IMR-90 (cell line): ENCODE data around the gene ERMAP. TPM values are rescaled to one million over a fixed set of nuclear protein-coding genes. Genes with fewer than 3 reads are reported as not detected.

ENCODE experiments used
- ATAC-seq: fragments of 200-7000 bp; cut with Tn5 transposase; 2 replicates; pipeline ENCODE4 v1.9.1; 2020; ENCODE audit warnings: low read depth, mild to moderate bottlenecking, moderate library complexity
- BruUV-seq: library from RNA; stranded (reverse); fragments of 400-500 nt; replicated peaks from 2 replicates; lab custom pipeline; 2021; lab: Mats Ljungman, UMichigan
- CTCF ChIA-PET: fragments of 300-600 bp; formaldehyde crosslinking; extraction: SDS; loops from one replicate; lab custom pipeline; 2021; ENCODE audit warnings: antibody characterized with exemption; lab: Yijun Ruan, JAX
- POLR2A ChIA-PET: fragments of 300-600 bp; sonication (Branson Sonifier 250); formaldehyde crosslinking; loops from one replicate; lab custom pipeline; 2022; ENCODE audit warnings: antibody characterized with exemption; ENCODE audit not compliant: unreplicated experiment; lab: Charles Lee
- DNase-seq: peaks from one replicate; pipeline ENCODE4 v3.0.0; 2013
- H2AFZ ChIP-seq: replicated peaks from 2 replicates; pipeline ENCODE3; 2013; ENCODE audit warnings: low read length, mild to moderate bottlenecking; ENCODE audit not compliant: poor library complexity
- H2AK5ac ChIP-seq: 2 replicates; pipeline ENCODE4 v1.6.1; 2013; ENCODE audit warnings: low read depth, low read length, inconsistent platforms
- H2AK9ac ChIP-seq: replicated peaks from 2 replicates; pipeline ENCODE3; 2013; ENCODE audit warnings: mild to moderate bottlenecking, low read depth, low read length, moderate library complexity; ENCODE audit not compliant: poor library complexity
- H2BK120ac ChIP-seq: 2 replicates; pipeline ENCODE4 v1.6.1; 2013; ENCODE audit warnings: low read depth, low read length, inconsistent platforms
- H2BK15ac ChIP-seq: 3 replicates; pipeline ENCODE4 v1.6.1; 2013; ENCODE audit warnings: low read depth, low read length, inconsistent platforms
- H2BK20ac ChIP-seq: 2 replicates; pipeline ENCODE4 v1.6.1; 2013; ENCODE audit warnings: low read depth, mild to moderate bottlenecking, inconsistent platforms, low read length, moderate library complexity
- H2BK5ac ChIP-seq: 2 replicates; pipeline ENCODE4 v1.6.1; 2013; ENCODE audit warnings: mild to moderate bottlenecking, low read depth, low read length, inconsistent platforms; ENCODE audit not compliant: poor library complexity, severe bottlenecking
- H3K14ac ChIP-seq: replicated peaks from 2 replicates; pipeline ENCODE4 v1.6.1; 2013; ENCODE audit warnings: low read depth, low read length, inconsistent platforms
- H3K18ac ChIP-seq: 2 replicates; pipeline ENCODE4 v1.6.1; 2013; ENCODE audit warnings: low read depth, low read length, control low read depth
- H3K23ac ChIP-seq: 2 replicates; pipeline ENCODE4 v1.6.1; 2013; ENCODE audit warnings: low read depth, low read length, inconsistent platforms
- H3K27ac ChIP-seq: 2 replicates; pipeline ENCODE4 v1.5.1; 2013; ENCODE audit warnings: mild to moderate bottlenecking, control low read depth, low read length; ENCODE audit not compliant: insufficient read depth
- H3K27me3 ChIP-seq: 2 replicates; pipeline ENCODE4 v1.6.1; 2013; ENCODE audit warnings: low read length; ENCODE audit not compliant: control insufficient read depth, insufficient read depth
- H3K36me3 ChIP-seq: 2 replicates; pipeline ENCODE4 v1.6.1; 2013; ENCODE audit warnings: low read length, mixed read lengths; ENCODE audit not compliant: control insufficient read depth, insufficient read depth
- H3K4ac ChIP-seq: 2 replicates; pipeline ENCODE4 v1.6.1; 2013; ENCODE audit warnings: low read depth, low read length, inconsistent platforms
- H3K4me1 ChIP-seq: 2 replicates; pipeline ENCODE4 v1.6.1; 2013; ENCODE audit warnings: low read length, mixed read lengths; ENCODE audit not compliant: control insufficient read depth, insufficient read depth
- H3K4me2 ChIP-seq: 2 replicates; pipeline ENCODE4 v1.6.1; 2013; ENCODE audit warnings: low read depth, mild to moderate bottlenecking, control low read depth, low read length, moderate library complexity
- H3K4me3 ChIP-seq: 2 replicates; pipeline ENCODE4 v1.5.1; 2013; ENCODE audit warnings: low read depth, mild to moderate bottlenecking, control low read depth, low read length, moderate library complexity; ENCODE audit not compliant: insufficient read depth
- H3K56ac ChIP-seq: 2 replicates; pipeline ENCODE4 v1.6.1; 2013; ENCODE audit warnings: low read length, inconsistent platforms; ENCODE audit not compliant: insufficient read depth; ENCODE audit errors: extremely low read depth
- H3K79me1 ChIP-seq, 2 experiments: 2 replicates each; pipeline ENCODE4 v1.6.1; 2013; ENCODE audit warnings: low read length in 2 of 2, inconsistent platforms in 1 of 2, low read depth in 1 of 2
- H3K9ac ChIP-seq: 2 replicates; pipeline ENCODE4 v1.6.1; 2013; ENCODE audit warnings: low read depth, low read length, control low read depth
- H3K9me1 ChIP-seq: 2 replicates; pipeline ENCODE4 v1.6.1; 2013; ENCODE audit warnings: low read length, inconsistent platforms; ENCODE audit not compliant: insufficient read depth
- H3K9me3 ChIP-seq: 2 replicates; pipeline ENCODE4 v1.6.1; 2013; ENCODE audit warnings: low read length; ENCODE audit not compliant: control insufficient read depth, insufficient read depth
- H4K20me1 ChIP-seq: 2 replicates; pipeline ENCODE4 v1.6.1; 2013; ENCODE audit warnings: low read length, inconsistent platforms; ENCODE audit not compliant: insufficient read depth
- H4K5ac ChIP-seq: 2 replicates; pipeline ENCODE4 v1.6.1; 2013; ENCODE audit warnings: mild to moderate bottlenecking, low read depth, low read length, control low read depth
- H4K8ac ChIP-seq, 2 experiments: 2 replicates each; pipeline ENCODE4 v1.6.1; 2013; ENCODE audit warnings: low read depth in 2 of 2, low read length in 2 of 2, control low read depth in 1 of 2, inconsistent platforms in 1 of 2
- H4K91ac ChIP-seq: 2 replicates; pipeline ENCODE4 v1.6.1; 2013; ENCODE audit warnings: low read depth, low read length, inconsistent platforms; ENCODE audit not compliant: insufficient read depth
- BHLHE40 ChIP-seq: fragments of 150-350 bp; IDR thresholded peaks from 2 replicates; pipeline ENCODE4 v1.6.1; 2016; ENCODE audit warnings: mild to moderate bottlenecking, low read depth, low read length
- CEBPB ChIP-seq: IDR thresholded peaks from 2 replicates; pipeline ENCODE4 v1.6.1; 2012; ENCODE audit warnings: low read depth, low read length, improper control_type of control experiment
- CHD1 ChIP-seq: IDR thresholded peaks from 2 replicates; pipeline ENCODE4 v1.6.1; 2012; ENCODE audit warnings: low read depth, low read length, improper control_type of control experiment
- CTCF ChIP-seq: conservative IDR thresholded peaks from 2 replicates; pipeline ENCODE4 v1.5.1; 2012; ENCODE audit warnings: mild to moderate bottlenecking, low read depth, low read length, improper control_type of control experiment
- FOS ChIP-seq: fragments of 150-350 bp; IDR thresholded peaks from 2 replicates; pipeline ENCODE4 v1.6.1; 2016; ENCODE audit warnings: low read depth, low read length
- MXI1 ChIP-seq: IDR thresholded peaks from 2 replicates; pipeline ENCODE4 v1.6.1; 2012; ENCODE audit warnings: low read depth, mild to moderate bottlenecking, low read length, moderate library complexity, borderline replicate concordance
- NFE2L2 ChIP-seq: fragments of 150-350 bp; IDR thresholded peaks from 2 replicates; pipeline ENCODE4 v1.6.1; 2016; ENCODE audit warnings: low read depth, mild to moderate bottlenecking, low read length
- POLR2A ChIP-seq: IDR thresholded peaks from 2 replicates; pipeline ENCODE4 v1.6.1; 2012; ENCODE audit warnings: mild to moderate bottlenecking, low read depth, low read length
- RAD21 ChIP-seq: IDR thresholded peaks from 2 replicates; pipeline ENCODE4 v1.6.1; 2012; ENCODE audit warnings: low read length, improper control_type of control experiment
- RCOR1 ChIP-seq: IDR thresholded peaks from 2 replicates; pipeline ENCODE4 v1.6.1; 2012; ENCODE audit warnings: mild to moderate bottlenecking, low read length, improper control_type of control experiment; ENCODE audit not compliant: insufficient replicate concordance
- USF2 ChIP-seq: fragments of 150-350 bp; IDR thresholded peaks from 2 replicates; pipeline ENCODE4 v1.6.1; 2017; ENCODE audit warnings: mild to moderate bottlenecking, antibody characterized with exemption, low read length, low read depth
- WGBS, 2 experiments: methylation state at CpG; one replicate each; pipeline versions ENCODE4 v1.1.5 to v1.1.7; 2013; ENCODE audit warnings: missing lambda C conversion rate in 2 of 2; ENCODE audit not compliant: insufficient read length in 1 of 2; ENCODE audit errors: extremely low coverage in 2 of 2; 5-methylcytosine and 5-hydroxymethylcytosine counted together
- dilution Hi-C: fragments of 300-500 bp; cut with HindIII; formaldehyde crosslinking; loops from one replicate; pipeline ENCODE4 v1.14.3; 2018; ENCODE audit warnings: low sequenced_read_pairs; ENCODE audit not compliant: unreplicated experiment
- in situ Hi-C: fragments of 300-500 bp; cut with MboI; formaldehyde crosslinking; loops from 3 replicates; pipeline ENCODE4 v1.14.3; 2019; ENCODE audit warnings: low sequenced_read_pairs, inconsistent platforms, mixed read lengths
- intact Hi-C: fragments of 100-400 bp; cut with micrococcal nuclease; formaldehyde crosslinking; loops from 2 replicates; pipeline ENCODE4 v1.10.0; 2022
- polyA plus RNA-seq, 3 experiments: library from polyadenylated mRNA; depleted of rRNA; stranded (reverse); fragments of >200 nt; gene quantifications; 2 replicates each; pipeline ENCODE4 v1.2.3, GENCODE V29; 2012; ENCODE audit warnings: low replicate concordance in 1 of 3
- total RNA-seq: library from RNA; depleted of rRNA; stranded (reverse); fragments of >200 nt; gene quantifications from 2 replicates; pipeline ENCODE4 v1.2.3, GENCODE V29; 2012

Gene ERMAP
- total and polyA plus RNA-seq, 2 of the 4 experiments (the other 2 are of a cell fraction), result 5.0 to 7.2 TPM

DNA sequence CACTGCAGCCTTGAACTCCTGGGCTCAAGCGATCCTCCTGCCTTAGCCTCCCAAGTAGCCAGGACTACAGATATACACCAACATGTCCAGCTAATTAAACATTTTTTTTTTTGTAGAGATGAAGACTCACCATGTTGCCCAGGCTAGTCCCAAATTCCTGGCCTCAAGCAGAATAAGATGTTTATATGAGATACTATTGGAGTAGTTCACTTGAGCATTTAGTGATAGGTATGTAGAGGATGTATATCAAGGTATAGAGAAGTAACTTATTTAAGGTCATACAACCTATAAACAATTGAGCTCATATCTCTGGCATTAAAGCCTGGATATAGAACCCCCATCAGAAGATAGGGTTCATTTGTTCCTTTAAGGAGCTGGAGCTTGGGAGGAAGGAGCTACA, 36.7 kb upstream of the ERMAP start:
- Histone ChIP-seq H2BK120ac (no peak overlapping the region), H3K27me3 (no peaks in the 10 kb centered on the region), H3K4me3 (no peak overlapping the region), H3K9ac (no peak overlapping the region), H3K4me2 (no peak overlapping the region), H3K9me1 (peaks cover under 1% of the 10 kb centered on the region; the same call in 1 of the 2 replicates), H2BK20ac (no peak overlapping the region), H3K18ac (no peak overlapping the region), H2AFZ (no peak overlapping the region), H3K27ac (no peak overlapping the region), H4K91ac (no peak overlapping the region), H3K79me1 (peaks cover 3 to 9% of the 10 kb centered on the region in 2 experiments; a peak in 2 of 4 replicates), H2AK5ac (no peak overlapping the region), H3K4ac (no peak overlapping the region), H3K36me3 (peaks cover 16% of the 10 kb centered on the region), H4K5ac (no peak overlapping the region), H3K9me3 (no peaks in the 10 kb centered on the region), H2AK9ac (no peak overlapping the region), H4K8ac (no peak overlapping the region), H4K20me1 (no peaks in the 10 kb centered on the region; the same call in 1 of the 2 replicates), H3K14ac (no peak overlapping the region), H3K4me1 (no peaks in the 10 kb centered on the region), H2BK5ac (no peak overlapping the region), H3K23ac (no peak overlapping the region), H3K56ac (no peak overlapping the region), H2BK15ac (no peak overlapping the region)
- no CpG with 5 or more reads among the region's 1 CpG for WGBS, 2 experiments
- no peak for DNase-seq
- intact Hi-C loops (no loop called here), in situ Hi-C loops (loop anchor here (10.0 kb wide), 1 partner anchor 135 kb away; no protein-coding TSS in a partner anchor), dilution Hi-C loops (no loop called here)
- ChIA-PET CTCF (interaction anchor here (1.0 kb wide), 1 partner anchor 293 kb away, joined by 5 read pairs; no protein-coding TSS in a partner anchor), POLR2A (no interaction called here)
- no peak for ATAC-seq
- TF ChIP-seq RCOR1 (no peak), MXI1 (no peak), CHD1 (no peak), FOS (no peak), BHLHE40 (no peak), CEBPB (no peak), CTCF (no peak), POLR2A (no peak), USF2 (no peak), NFE2L2 (no peak), RAD21 (no peak)
- BruUV-seq, result no TSS peak
